Astrocyte of the cerebellum (primary cell): ENCODE data around the gene USP24.
"Not testable (repeated sequence)": the region's sequence is repeated elsewhere in the genome, so short reads cannot be mapped to it uniquely, and the experiment has no call there.

Experiments used
- DNase-seq: peaks from one replicate; pipeline ENCODE4 v3.0.0-alpha.2; 2011; ENCODE audit warnings: low read depth
- H3K4me3 ChIP-seq: 2 replicates; pipeline ENCODE4 v1.5.1; 2011; ENCODE audit warnings: mild to moderate bottlenecking, low read depth, low read length, moderate library complexity
- in situ Hi-C: cut with HindIII; loops from 2 replicates; pipeline ENCODE4 v1.10.0; 2017; ENCODE audit warnings: low sequenced_read_pairs
- TF ChIP-seq, protein P1 (sequence below): IDR thresholded peaks from 2 replicates; pipeline ENCODE4 v1.5.1; 2012; ENCODE audit warnings: low read length, low read depth, moderate library complexity, mild to moderate bottlenecking; ENCODE audit errors: missing control alignments

The USP24 gene

GRCh38 chr1:55231745-55232144, 16.6 kb upstream of the USP24 start:
- TF ChIP-seq, protein P1, sequence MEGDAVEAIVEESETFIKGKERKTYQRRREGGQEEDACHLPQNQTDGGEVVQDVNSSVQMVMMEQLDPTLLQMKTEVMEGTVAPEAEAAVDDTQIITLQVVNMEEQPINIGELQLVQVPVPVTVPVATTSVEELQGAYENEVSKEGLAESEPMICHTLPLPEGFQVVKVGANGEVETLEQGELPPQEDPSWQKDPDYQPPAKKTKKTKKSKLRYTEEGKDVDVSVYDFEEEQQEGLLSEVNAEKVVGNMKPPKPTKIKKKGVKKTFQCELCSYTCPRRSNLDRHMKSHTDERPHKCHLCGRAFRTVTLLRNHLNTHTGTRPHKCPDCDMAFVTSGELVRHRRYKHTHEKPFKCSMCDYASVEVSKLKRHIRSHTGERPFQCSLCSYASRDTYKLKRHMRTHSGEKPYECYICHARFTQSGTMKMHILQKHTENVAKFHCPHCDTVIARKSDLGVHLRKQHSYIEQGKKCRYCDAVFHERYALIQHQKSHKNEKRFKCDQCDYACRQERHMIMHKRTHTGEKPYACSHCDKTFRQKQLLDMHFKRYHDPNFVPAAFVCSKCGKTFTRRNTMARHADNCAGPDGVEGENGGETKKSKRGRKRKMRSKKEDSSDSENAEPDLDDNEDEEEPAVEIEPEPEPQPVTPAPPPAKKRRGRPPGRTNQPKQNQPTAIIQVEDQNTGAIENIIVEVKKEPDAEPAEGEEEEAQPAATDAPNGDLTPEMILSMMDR: no peak
- DNase-seq: no peak
- no peak overlapping the region for H3K4me3 ChIP-seq
- in situ Hi-C loops: no loop called here

DNA sequence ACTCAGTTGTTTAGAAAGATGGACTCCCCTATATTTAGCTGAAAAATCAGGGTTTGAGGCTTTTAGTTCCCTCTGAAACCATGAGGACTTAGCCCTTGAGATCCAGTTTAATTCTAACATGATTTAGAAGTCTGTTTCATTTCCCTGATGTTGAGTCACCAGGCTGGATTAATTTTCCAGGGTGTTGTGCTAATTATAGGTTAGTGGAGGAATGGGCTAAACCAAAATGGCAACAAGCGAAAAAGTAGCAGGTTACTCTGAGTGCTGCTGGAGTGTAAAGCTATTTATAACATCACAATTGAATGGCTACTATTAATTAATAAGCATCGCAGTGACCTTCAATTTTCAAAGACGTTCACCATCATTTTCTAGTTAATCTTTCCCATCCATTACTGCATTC, 15.5 kb upstream of the USP24 start:
- TF ChIP-seq, protein P1: no peak
- in situ Hi-C loops: no loop called here
- H3K4me3 ChIP-seq: no peak overlapping the region
- no peak for DNase-seq

DNA sequence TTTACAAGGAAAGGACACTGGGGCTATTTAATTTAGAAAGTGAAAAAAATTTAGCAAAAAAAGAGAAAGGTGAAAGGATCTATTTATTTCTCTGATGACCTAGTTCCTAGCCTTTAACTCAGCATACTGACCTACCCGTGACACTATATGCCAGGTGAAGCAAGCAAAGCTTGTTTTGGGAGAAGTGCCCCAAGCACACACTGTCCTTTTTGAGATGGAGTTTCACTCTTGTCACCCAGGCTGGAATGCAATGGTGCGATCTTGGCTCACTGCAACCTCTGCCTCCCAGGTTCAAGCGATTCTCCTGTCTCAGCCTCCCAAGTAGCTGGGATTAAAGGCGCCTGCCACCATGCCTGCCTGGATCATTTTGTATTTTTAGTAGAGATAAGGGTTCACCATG, 14.6 kb upstream of the USP24 start:
- H3K4me3 ChIP-seq, in situ Hi-C loops, DNase-seq: not testable (repeated sequence)

GRCh38 chr1:55225228-55225627, 10.1 kb upstream of the USP24 start:
- H3K4me3 ChIP-seq: no peak overlapping the region
- TF ChIP-seq, protein P1: no peak
- no peak for DNase-seq
- in situ Hi-C loops: no loop called here

GRCh38 chr1:55224729-55225128, 9.6 kb upstream of the USP24 start:
- no peak overlapping the region for H3K4me3 ChIP-seq
- in situ Hi-C loops: no loop called here
- DNase-seq: no peak
- TF ChIP-seq, protein P1: no peak

DNA sequence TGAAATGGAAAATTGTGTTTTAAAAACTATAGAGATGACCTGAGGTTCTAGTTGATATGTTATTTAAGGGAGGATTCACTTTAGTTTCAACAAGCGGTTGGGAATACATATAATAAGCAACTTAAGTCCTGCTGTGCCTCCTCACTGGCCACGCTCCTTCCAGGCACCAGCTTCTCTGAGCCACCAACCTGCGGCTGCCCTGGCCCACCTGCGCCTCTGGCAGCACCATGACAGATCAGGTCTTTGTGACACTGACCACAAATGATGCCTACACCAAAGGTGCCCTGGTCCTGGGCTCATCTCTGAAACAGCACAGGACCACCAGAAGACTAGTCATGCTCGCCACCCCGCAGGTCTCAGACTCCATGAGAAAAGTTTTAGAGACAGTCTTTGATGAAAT, 7.0 kb upstream of the USP24 start:
- no peak overlapping the region for H3K4me3 ChIP-seq
- TF ChIP-seq, protein P1: no peak
- DNase-seq: no peak
- in situ Hi-C loops: no loop called here

DNA sequence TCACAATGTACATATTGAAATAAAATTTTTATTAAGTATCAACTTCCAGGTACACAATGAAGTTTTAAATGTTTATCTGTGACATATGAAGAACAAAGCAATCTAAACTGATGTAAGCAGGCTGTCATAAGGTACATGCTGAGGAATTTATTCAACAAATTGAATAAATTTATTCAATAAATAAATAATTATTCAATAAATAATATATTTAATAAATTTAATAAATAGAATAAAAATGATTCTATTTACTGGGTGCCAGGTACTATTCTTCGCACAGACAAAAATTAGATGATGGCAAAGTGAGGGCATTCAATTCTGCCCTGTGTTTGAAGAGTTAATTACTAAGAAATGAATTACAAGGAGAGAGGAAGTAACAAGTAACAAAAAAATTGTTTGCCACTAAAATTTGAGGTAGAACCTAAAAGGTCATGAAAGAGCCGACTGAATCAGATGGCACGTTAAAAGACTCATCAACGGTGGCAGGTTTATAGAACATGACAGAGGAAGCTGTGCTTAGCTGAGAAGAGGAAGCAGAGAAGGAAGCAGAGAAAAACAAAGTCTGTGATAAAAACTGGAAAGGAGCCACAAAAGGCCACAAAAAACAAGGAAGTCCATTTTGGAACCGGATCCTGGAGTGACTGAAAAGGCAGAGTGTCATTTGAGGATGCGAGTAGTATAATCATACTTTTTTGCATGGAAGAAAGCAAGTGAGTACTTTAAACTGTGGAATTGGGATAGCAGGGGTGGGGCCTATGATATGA, 2.2 kb upstream of the USP24 start:
- TF ChIP-seq, protein P1: no peak
- no peak overlapping the region for H3K4me3 ChIP-seq
- no peak for DNase-seq
- in situ Hi-C loops: no loop called here
